Stimulated activated CD8-positive, alpha-beta memory T cell treated with anti-CD3 and anti-CD28 coated beads, Interleukin-2, amount 100 ng/mL, for 1 hour (primary cell): ENCODE measurements around the gene LPCAT1.
"Not testable (repeated sequence)": the region's sequence is repeated elsewhere in the genome, so short reads cannot be mapped to it uniquely, and the experiment has no call there.

Experiments used
- DNase-seq, 2 donors: peaks; one replicate each; pipeline ENCODE4 v3.0.0-alpha.2; 2020; ENCODE audit warnings: low read depth in 2 of 2

The LPCAT1 gene, protein sequence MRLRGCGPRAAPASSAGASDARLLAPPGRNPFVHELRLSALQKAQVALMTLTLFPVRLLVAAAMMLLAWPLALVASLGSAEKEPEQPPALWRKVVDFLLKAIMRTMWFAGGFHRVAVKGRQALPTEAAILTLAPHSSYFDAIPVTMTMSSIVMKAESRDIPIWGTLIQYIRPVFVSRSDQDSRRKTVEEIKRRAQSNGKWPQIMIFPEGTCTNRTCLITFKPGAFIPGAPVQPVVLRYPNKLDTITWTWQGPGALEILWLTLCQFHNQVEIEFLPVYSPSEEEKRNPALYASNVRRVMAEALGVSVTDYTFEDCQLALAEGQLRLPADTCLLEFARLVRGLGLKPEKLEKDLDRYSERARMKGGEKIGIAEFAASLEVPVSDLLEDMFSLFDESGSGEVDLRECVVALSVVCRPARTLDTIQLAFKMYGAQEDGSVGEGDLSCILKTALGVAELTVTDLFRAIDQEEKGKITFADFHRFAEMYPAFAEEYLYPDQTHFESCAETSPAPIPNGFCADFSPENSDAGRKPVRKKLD

DNA sequence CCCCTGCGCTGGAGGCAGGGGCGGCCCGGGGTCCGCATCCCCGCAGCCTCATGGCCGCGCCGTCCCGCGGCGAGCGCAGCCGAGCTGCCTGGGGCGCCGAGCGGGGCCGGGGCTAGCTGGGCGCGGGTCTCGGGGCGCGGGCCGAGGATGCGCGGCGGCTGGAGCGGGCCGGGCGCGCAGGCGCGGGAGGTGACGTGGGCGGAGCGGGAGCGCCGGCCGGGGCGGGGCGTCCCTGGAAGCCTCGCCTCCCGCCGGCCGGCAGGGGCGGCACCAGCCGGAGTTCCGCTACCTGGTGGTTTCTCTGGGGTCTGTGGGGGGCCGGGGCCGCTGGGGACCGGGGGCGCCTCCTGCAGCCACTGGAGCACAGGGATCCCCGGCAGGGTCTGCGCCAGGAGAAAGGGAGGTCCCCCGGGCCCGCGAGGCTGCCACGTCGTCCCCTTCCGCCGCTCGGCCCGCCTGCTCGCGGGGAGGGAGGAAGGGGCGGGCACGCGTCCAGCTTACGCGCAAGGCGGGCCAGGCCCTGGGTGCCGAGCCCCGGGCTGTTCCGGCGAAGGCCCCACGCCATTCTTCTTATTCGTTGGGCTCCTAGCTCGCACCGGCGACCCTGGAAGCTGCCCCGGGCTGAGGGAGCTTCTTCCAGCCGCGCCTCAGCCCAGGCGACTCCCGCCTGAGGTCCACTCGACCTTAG is at the start of gene LPCAT1:
Gene LPCAT1 (minus strand): TSS at position 168 of the 688 bp plus-strand sequence. CDS start 116 bp downstream, at position 52.
- DNase-seq = peak; percentile 58 to 60

DNA sequence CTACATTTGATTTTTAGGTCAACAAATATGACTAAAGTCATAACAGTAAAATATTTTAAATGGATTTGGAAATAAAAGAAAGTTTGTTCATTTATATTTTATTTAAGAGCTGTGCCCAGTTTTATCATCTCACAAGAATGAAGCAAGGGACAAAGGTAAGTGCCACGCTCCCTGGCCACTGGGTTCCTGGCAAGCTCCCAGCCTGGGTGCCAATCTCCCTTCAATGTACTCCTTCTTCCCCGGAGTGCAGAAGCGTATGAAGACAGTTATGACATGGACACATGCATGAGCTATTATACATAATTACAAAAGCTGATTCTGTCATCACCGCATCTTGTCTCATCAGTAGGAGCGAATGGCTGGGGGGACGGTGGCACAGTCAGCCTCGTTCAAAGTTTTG is 48.1 kb upstream of the LPCAT1 start:
- DNase-seq = not testable (repeated sequence)

DNA sequence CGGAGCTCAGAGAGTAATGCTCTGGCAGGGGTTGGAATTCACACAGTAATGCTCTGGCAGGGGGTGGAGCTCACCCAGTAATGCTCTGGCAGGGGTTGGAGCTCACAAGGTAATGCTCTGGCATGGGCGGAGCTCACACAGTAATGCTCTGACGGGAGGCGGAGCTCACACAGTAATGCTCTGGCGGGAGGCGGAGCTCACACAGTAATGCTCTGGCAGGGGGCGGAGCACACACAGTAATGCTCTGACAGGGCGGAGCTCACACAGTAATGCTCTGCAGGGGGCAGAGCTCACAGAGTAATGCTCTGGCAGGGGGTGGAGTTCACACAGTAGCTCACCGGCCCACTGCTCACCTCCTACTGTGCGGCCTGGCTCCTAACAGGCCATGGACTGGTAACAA is 47.2 kb upstream of the LPCAT1 start:
- DNase-seq = no peak

DNA sequence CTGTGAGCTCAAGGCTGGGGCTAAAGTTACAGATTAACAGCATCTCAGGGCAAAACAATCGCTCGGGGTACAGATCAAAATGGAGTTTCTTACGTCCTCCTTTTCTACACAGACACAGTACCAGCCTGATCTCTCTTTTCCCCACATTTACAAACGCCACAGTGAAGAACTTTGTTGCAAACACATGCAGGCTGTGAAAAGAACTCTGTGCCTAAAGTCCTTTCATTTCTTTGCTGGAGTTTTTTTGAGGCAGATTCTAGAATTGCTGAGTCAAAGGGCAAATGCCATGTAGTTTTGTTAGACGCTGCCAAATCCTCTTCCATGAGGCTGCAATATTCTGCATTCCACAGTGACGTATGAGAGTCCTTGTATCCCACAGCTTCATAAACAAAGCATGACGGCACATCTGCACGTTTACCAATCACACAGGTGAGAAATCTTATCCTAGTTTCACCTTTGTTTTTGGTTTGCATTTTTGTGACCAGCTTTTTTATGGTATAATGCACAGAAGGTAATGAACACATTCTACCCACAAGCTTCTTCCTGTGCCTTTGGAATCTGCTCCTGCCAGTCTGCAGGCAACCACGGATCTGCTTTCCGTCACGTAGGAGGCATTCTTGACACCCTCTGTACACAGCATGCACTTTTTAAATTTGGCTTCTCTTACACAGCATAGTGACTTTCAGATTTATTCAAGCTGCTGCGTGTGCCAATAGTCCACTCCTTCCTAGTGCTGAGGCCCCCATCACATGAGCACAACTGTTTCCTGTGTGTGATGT is 44.6 kb upstream of the LPCAT1 start:
- no peak for DNase-seq

DNA sequence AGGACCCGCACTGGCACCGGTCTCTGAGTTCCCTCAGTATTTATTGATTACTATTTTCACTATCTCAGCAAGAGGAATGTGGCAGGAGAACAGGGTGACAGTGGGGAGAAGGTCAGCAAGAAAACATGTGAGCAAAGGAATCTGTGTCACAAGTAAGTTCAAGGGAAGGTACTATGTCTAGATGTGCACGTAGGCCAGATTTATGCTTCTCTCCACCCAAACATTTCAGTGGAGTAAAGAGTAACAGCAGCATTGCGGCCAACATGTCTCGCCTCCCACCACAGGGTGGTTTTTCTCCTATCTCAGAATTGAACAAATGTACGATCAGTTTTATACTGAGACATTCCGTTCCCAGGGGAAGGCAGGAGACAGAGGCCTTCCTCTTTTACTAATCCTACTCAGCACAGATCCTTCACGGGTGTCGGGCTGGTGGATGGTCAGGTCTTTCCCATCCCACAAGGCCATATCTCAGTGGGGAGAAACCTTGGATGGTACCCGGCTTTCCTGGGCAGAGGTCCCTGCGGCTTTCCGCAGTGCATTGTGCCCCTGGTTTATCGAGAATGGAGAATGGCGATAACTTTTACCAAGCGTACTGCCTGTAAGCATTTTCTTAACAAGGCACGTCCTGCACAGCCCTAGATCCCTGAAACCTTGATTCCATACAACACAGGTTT is 43.9 kb upstream of the LPCAT1 start:
- not testable (repeated sequence) for DNase-seq

DNA sequence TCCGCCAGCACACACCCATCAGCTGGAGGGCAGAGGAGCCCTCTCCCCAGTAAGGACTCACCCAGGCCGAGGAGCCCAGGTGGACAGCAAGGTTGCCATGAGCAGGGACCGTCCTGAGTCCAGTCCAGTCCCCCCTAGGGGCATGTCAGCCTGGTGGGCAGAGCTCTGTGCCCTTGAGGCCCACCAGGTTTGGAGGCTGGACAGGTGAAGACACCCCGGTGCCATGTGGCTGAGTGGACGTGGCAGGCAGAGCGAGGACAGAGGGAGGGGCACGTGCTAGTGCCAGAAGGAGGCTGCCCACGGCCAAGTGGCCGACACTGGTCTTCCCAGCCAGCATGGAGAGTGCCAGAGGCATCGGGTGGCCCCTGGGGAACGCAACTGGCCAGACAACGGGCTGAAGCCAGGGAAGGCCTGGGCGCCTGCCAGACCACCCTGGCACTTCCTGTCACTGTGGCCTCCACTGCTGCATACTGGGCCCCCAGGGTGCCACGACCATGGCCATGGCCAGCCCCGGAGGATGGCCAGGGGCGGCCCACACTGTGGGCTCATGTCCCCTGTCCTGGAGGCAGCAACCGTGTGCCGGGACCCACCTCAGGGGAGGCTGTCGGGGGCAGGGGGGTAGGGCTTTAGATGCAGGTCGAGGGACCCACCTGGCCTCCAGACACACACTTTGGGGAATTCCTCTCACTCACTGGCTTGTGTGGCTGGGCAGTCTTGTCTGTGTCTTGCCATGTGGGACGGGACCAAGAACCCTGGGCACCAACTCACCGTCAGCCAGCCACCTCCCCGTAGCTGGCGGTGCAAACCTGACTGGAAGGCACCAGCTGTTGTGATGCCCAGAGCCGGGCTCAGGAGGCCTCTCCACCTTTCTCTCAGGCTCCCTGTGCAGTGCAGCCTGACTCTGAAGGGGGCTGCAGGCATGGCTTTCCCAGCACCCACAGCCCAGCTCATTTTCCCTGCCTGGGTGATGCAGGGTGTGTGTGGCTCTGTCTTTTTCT is 42.3 kb upstream of the LPCAT1 start:
- no peak for DNase-seq

DNA sequence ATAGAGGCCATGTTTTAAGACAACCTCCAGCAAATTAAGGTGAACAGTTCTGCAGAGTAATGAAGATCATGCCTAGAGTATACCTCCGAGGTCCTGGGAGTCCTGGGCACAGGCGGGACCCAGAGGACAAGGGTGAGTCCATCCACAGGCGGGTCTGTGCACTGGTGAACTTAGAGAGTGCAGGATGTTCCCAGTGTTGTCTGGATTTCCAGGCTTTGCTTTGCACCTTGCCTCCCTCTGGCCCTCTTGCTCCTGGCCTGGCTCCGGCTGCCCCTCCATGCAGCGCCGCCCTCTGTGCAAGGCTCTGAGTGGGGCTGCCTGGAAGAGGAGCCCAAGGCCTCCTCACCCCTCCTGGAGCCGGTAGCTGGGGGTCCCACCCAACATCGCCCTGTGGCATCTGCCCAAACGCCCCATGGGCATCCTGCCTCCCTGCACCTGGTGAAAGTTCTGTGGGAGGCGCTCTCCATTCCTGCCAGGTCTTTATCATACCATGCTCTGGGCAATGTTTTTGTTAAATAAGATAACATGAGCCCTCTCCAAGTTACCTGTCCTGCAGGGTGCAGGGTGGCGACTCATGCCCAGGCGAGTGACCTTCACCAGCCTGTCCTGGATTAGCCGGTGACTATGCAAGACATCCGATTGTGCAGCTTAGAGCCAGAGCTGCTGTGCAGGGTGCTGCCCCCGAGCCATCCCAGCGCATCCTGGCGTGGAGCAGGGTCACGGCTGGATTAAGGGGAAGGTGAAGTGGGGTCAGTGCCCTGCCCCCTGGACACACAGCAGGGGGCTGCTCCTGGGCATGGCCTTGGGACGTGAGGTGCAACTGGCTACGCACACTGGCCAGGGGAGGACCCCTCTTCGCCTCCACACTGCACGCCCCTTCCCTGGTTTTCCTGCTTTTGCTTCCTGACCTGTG is 41.3 kb upstream of the LPCAT1 start:
- no peak for DNase-seq

DNA sequence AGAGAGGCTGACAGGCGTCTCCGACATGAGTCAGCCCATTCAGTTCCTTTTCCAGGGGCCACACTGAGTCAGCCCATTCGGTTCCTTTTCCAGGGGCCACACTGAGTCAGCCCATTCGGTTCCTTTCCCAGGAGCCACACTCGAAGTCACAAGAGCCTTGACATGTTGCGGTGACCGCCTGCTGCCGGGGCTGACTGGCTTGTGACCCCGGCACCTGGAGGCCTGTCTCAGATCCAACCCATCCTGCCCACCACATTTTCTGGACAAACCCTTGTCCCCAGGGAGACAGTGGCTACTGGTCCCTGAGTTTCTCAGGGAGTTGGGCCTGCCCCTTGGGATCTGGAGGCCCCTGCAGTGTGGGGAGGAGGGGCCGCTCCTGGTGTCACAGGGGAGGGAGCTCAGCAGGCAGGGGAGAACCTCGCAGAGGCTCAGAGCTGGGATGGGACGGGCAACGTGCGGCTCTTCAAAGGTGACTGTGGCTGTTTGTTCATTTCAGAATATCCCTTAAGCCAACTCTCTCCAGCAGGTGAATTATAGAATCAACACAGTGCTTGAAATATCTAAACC is 40.5 kb upstream of the LPCAT1 start:
- no peak for DNase-seq

DNA sequence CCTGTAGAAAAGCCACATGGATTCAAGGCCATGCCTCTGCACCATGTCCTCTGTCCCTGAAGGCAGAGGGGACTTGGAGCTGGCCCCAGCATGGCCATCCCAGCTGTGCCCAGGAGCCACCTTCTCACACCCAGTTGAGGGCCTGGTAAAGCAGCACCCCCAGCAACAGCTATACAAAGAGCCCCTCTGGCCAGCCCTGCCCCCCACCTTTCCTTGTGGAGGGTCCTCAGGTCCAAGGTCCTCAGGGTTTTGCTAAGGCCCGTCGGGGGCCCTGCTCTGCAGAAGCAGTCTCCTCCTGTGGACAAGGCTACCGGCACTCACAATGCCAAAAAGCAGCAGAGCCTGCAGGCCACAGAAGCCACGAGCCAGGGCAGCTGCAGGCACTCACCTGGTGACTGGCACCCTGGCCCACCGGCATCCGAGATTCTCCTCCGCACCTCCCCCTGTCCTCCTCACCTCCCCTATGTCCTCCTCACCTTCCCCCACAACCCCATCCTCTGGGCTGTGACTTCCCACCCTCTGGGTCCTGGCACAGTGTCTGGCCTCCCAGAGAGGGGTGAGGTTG is 39.9 kb upstream of the LPCAT1 start:
- no peak for DNase-seq

DNA sequence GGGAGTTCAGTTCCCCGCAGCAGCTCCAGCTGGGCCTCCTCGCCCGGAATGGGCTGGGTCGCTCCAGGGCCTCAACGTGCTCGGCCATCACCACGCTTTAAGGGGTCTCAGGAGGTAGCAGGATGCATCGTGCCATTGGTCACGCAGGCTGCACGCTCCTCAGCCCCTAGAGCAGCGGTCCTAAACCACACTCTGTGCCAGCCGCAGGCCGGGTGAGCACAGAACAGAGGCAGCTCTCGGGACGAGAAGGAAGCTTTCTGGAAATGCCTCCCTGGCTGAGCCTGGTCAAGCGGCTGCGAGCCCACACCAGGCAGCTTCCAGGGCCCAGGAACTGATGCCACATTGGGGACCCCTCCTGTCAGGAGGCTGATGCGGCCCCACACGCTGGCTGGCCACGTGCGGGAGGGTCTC is 39.3 kb upstream of the LPCAT1 start:
- no peak for DNase-seq

DNA sequence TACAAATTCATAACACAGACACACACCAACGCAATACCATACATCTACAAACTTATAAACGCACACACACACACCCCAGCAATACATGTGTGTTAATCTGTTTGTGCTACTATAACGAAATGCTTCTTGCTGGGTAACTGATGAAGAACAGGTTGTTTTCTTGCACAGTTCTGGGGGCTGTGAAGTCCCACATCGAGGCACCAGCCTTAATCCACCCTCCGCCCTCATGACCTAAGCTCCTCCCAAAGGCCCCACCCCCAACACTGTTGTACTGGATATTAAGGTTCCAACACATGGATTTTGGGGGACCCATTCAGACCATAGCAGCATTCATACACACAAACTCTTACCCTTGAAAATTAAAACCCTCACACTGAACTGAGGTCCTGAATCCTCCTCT is 38.8 kb upstream of the LPCAT1 start:
- no peak for DNase-seq

DNA sequence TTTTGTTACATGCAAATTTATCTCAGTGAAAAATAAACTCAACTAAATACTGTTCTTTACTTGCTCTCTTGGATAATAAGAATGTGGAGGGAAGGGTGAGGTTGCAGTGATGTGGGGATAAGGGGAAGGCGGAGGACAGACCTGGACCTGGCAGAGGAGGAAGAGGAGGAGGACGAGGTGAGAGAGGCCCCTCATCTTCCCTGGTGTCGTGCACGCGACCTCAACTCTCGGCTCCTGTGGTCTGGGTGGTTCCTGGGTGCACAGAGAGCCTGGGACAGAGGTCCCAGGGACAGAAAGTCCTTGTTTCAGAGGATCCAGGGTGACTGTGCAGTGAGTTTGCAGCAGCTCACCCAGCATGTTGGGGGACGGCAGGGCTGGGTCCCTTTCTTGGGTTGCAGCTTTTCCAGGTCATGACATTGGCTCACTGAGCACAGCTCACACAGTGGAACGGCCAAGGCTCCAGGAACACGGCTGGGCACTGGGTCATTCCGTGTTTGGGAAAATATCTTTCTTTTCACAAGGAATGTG is 37.7 kb upstream of the LPCAT1 start:
- DNase-seq = no peak

DNA sequence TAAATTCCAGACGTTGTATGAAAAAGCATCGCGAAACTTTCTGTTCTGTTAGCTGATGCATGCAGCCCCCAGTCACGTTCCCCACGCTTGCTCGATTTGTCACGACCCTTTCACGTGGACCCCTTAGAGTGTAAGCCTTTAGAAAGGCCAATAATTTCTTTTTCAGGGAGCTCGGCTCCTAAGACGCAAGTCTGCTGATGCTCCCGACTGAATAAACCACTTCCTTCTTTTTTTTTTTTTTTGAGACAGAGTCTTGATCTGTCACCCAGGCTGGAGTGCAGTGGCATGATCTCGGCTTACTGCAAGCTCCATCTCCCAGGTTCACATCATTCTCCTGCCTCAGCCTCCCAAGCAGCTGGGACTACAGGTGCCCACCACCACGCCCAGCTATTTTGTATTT is 36.7 kb upstream of the LPCAT1 start:
- not testable (repeated sequence) for DNase-seq

DNA sequence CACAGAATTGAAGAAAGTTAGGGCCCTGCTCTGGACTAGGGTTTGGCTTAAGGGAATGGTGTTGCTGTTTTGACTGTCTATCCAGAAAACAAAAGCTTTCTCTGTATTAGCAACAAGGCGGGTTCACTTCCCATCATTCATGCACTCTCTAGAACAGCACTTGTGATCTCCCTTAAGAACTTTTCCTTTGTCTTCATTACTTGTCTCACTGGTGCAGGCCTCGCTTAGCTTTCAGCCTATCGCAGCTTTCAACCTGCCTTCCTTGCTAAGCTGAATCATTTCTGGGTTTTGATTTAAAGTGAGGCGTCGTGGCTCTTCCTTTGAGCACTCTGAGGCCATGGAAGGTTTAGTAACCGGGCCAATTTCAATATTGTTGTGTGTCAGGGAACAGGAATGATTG is 35.2 kb upstream of the LPCAT1 start:
- DNase-seq = no peak

DNA sequence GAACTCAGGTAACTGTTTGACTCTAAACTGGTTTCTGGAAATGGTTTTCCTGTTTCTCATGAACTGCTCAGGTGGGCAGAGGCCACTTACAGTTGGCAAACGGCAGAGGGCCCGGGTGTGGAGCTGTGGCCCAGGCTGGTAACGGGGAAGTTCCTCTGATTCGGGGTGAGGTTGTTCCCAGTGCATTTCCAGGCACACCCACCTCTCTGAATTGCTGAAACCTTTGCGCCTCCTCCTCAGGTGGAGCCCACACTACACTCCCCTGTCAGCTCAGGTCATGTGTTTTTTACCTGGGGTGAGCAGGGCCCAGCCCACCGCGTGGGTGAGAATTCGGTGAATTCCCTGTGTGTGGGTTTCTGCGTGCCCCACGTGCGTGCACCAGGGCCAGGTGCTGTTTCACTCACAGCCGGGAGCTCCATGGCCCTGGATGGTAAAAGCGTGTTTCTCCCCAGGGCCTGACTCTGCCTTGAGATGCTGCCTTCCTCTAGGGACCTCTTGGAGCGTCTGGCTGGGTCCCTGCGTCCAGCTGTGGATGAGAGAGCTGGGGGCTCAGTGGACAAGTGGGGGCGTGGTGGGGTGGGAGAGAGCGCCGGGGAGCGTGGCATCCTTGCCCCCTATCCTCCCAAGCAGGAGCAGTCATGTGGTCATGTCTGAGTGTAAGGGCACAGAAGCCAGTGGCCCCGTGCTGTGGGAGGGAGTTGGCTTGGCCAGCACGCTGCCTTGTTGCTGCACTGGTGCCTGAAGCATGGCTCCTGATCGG is 33.5 kb upstream of the LPCAT1 start:
- DNase-seq = no peak

DNA sequence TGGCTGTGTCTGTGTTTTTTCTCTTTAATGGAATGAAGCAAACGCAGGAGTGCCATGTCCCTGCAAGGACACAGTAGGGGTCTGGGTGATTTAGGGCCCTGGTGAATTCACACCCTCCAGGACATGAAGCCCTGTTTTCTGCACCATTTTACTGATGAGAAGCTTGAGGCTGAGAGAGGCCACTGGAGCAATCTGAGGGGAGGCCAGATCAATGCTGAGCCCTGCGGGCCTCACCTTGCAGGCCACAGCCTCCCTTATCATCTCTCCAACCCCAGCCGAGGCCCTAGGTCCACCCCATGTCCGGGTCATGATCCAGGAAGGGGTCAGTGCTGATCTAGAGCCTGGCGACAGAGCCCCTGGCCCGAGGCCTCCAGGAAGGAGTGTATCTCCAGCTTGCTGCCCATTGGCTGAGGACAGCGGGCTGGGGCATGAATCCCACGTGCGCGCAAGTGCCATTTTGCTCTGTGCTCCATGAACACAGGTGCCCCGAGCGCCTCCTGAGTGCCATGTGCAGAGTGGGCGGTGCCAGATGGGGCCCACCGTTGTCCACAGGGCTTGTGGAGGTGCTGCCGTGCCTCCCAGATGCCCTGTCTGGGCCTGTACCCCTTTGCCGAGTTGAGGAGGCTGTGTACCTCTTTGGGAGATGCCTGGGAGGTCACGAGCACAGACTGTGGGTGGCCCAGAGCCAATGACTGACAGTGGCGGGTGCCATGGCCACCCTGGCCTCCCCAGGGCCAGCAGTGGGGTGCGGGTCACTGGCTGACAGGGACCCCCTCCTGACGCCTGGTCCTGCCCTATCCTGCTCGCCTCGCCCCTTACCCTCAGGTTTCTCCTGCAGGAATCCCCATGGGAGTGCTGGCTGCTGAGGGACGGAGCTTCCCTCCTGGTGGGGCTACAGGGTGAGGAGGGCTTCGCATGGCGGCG is 32.3 kb upstream of the LPCAT1 start:
- DNase-seq = no peak
